HepG2 (cell line): ENCODE measurements around the gene NFX1. TPM values are rescaled to one million over a fixed set of nuclear protein-coding genes. Genes with fewer than 3 reads are reported as not detected.
A peak's percentile ranks its signal among the peaks of the same experiment; 100 is the strongest.

Experiments used
- AHR ChIP-seq: IDR thresholded peaks from 2 replicates; pipeline ENCODE4 v1.6.1; 2018; ENCODE audit warnings: missing genetic modification reagents, missing compliant biosample characterization
- ATF7 ChIP-seq, 2 experiments: fragments of 450-650 bp in 1 of 2; sonication (generic) in 1 of 2; formaldehyde crosslinking in 1 of 2; IDR thresholded peaks; 2 replicates each; pipeline versions ENCODE4 v1.4.0 to v1.6.1; 2016 to 2020; ENCODE audit warnings: antibody characterized with exemption in 1 of 2, mild to moderate bottlenecking in 1 of 2, missing genetic modification reagents in 1 of 2
- CBX5 ChIP-seq: sonication (generic); formaldehyde crosslinking; IDR thresholded peaks from 2 replicates; pipeline ENCODE4 v1.4.0; 2020; ENCODE audit warnings: missing genetic modification reagents, borderline replicate concordance
- CCDC6 ChIP-seq: sonication (generic); formaldehyde crosslinking; IDR thresholded peaks from 2 replicates; pipeline ENCODE4 v1.8.1; 2022; ENCODE audit warnings: mild to moderate bottlenecking, missing genetic modification reagents, moderate library complexity
- CERS6 ChIP-seq: sonication (generic); formaldehyde crosslinking; IDR thresholded peaks from 2 replicates; pipeline ENCODE4 v1.5.0; 2020; ENCODE audit warnings: missing genetic modification reagents
- DNMT1 ChIP-seq: sonication (generic); formaldehyde crosslinking; IDR thresholded peaks from 2 replicates; pipeline ENCODE4 v1.5.1; 2020; ENCODE audit warnings: mild to moderate bottlenecking, missing genetic modification reagents
- DNMT3B ChIP-seq: conservative IDR thresholded peaks from 2 replicates; pipeline ENCODE4 v1.6.1; 2016; ENCODE audit warnings: missing biosample characterization, control low read depth
- DZIP1 ChIP-seq: sonication (generic); formaldehyde crosslinking; IDR thresholded peaks from 2 replicates; pipeline ENCODE4 v1.5.0; 2020; ENCODE audit warnings: mild to moderate bottlenecking, missing genetic modification reagents
- KDM2A ChIP-seq: sonication (generic); formaldehyde crosslinking; IDR thresholded peaks from 2 replicates; pipeline ENCODE4 v1.4.0; 2020; ENCODE audit warnings: low read depth, missing genetic modification reagents, borderline replicate concordance
- MED8 ChIP-seq: sonication (generic); formaldehyde crosslinking; IDR thresholded peaks from 2 replicates; pipeline ENCODE4 v1.8.1; 2023; ENCODE audit warnings: mild to moderate bottlenecking, missing genetic modification reagents; ENCODE audit not compliant: insufficient replicate concordance
- ONECUT2 ChIP-seq: sonication (generic); formaldehyde crosslinking; IDR thresholded peaks from 2 replicates; pipeline ENCODE4 v1.4.0; 2020; ENCODE audit warnings: missing genetic modification reagents
- TRAFD1 ChIP-seq: sonication (generic); formaldehyde crosslinking; IDR thresholded peaks from 2 replicates; pipeline ENCODE4 v1.5.1; 2020; ENCODE audit warnings: missing genetic modification reagents, mild to moderate bottlenecking, borderline replicate concordance
- ZNF136 ChIP-seq: sonication (generic); formaldehyde crosslinking; IDR thresholded peaks from 2 replicates; pipeline ENCODE4 v1.8.1; 2022; ENCODE audit warnings: low read depth, mild to moderate bottlenecking, moderate library complexity, missing genetic modification reagents
- ZNF264 ChIP-seq: sonication (generic); formaldehyde crosslinking; IDR thresholded peaks from 2 replicates; pipeline ENCODE4 v1.4.0; 2020; ENCODE audit warnings: missing genetic modification reagents
- ZNF317 ChIP-seq: sonication (generic); formaldehyde crosslinking; IDR thresholded peaks from 2 replicates; pipeline ENCODE4 v1.5.0; 2020; ENCODE audit warnings: mild to moderate bottlenecking, missing genetic modification reagents
- ZNF333 ChIP-seq: sonication (generic); formaldehyde crosslinking; IDR thresholded peaks from 2 replicates; pipeline ENCODE4 v1.4.0; 2020; ENCODE audit warnings: mild to moderate bottlenecking, missing genetic modification reagents, borderline replicate concordance
- ZNF362 ChIP-seq: sonication (generic); formaldehyde crosslinking; IDR thresholded peaks from 2 replicates; pipeline ENCODE4 v1.4.0; 2020; ENCODE audit warnings: missing genetic modification reagents, mild to moderate bottlenecking, borderline replicate concordance
- ZNF501 ChIP-seq: sonication (generic); formaldehyde crosslinking; IDR thresholded peaks from 2 replicates; pipeline ENCODE4 v1.5.1; 2020; ENCODE audit warnings: mild to moderate bottlenecking, moderate library complexity, missing genetic modification reagents
- ZNF574 ChIP-seq: sonication (generic); formaldehyde crosslinking; IDR thresholded peaks from 2 replicates; pipeline ENCODE4 v1.4.0; 2020; ENCODE audit warnings: missing genetic modification reagents
- ZNF709 ChIP-seq: sonication (generic); formaldehyde crosslinking; IDR thresholded peaks from 2 replicates; pipeline ENCODE4 v1.5.0; 2020; ENCODE audit warnings: mild to moderate bottlenecking, missing genetic modification reagents
- ZSCAN9 ChIP-seq: IDR thresholded peaks from 2 replicates; pipeline ENCODE4 v1.6.1; 2016; ENCODE audit warnings: borderline replicate concordance
- polyA plus RNA-seq, 8 experiments: library from polyadenylated mRNA; depleted of rRNA in 3 of 8; stranded (reverse) in 7 of 8; unstranded in 1 of 8; fragments of >200 nt; fragmentation: Illumina TruSeq in 4 of 8; extraction: Trizol in 4 of 8; gene quantifications; 2 replicates each; pipeline versions ENCODE4 v1.2.1 to v1.2.3, GENCODE V29; 2011 to 2016; ENCODE audit warnings: low read depth in 4 of 8, missing spikeins in 1 of 8, mixed read lengths in 1 of 8; ENCODE audit not compliant: insufficient read depth in 1 of 8
- total RNA-seq, 5 experiments: library from RNA; depleted of rRNA; stranded (reverse); fragments of >200 nt; fragmentation: Illumina TruSeq; extraction: Trizol; gene quantifications; 2 replicates each; pipeline ENCODE4 v1.2.3, GENCODE V29; 2016; ENCODE audit warnings: low read depth in 1 of 5

Gene NFX1
- total and polyA plus RNA-seq, 2 of the 13 experiments (the other 11 are each of a cell fraction or from before 2014, with no cell fraction given) = 23.9 to 27.5 TPM

GRCh38 chr9:33264003-33264472 is 26.3 kb upstream of the NFX1 start (continued):
- TF ChIP-seq TRAFD1 (CRISPR knock-in tag) (no peak), KDM2A (0 out of 2 replicates have a peak, but pooled peaks have one; percentile 47), ONECUT2 (CRISPR knock-in tag) (no peak), DZIP1 (CRISPR knock-in tag) (peak; percentile 69; the same call in 1 of the 2 replicates), ZNF501 (CRISPR knock-in tag) (0 out of 2 replicates have a peak, but pooled peaks have one; percentile 6), DNMT1 (no peak), CCDC6 (CRISPR knock-in tag) (no peak), ZNF362 (CRISPR knock-in tag) (no peak), ZNF574 (CRISPR knock-in tag) (0 out of 2 replicates have a peak, but pooled peaks have one; percentile 4), CBX5 (no peak), ATF7 (IDR thresholded peaks at IDR 0.05) (no peak), ATF7 (CRISPR knock-in tag; IDR thresholded peaks at IDR 0.05) (no peak), AHR (no peak), ZNF136 (CRISPR knock-in tag) (no peak), ZNF333 (no peak), ZSCAN9 (CRISPR knock-in tag) (0 out of 2 replicates have a peak, but pooled peaks have one; percentile 21), DNMT3B (CRISPR knock-in tag) (no peak), ZNF709 (CRISPR knock-in tag) (peak; percentile 83), MED8 (CRISPR knock-in tag) (no peak), ZNF264 (CRISPR knock-in tag) (no peak), ZNF317 (peak; percentile 61; the same call in 1 of the 2 replicates), CERS6 (0 out of 2 replicates have a peak, but pooled peaks have one; percentile 54)
